ENCODE data around the gene HEXIM2.

Gene HEXIM2

GRCh38 chr17:45145035-45145389, 16.7 kb upstream of the HEXIM2 start:
- DNase-seq, result no peak

- no peak for DNase-seq
Measured at GRCh38 chr17:45146166-45146565, 15.5 kb upstream of the HEXIM2 start.

GRCh38 chr17:45146592-45146889, 15.1 kb upstream of the HEXIM2 start:
- no peak for DNase-seq

- peak; percentile 77 for DNase-seq
Measured at GRCh38 chr17:45146890-45147580, 14.6 kb upstream of the HEXIM2 start.

- DNase-seq, result peak; percentile 77
Measured at GRCh38 chr17:45147581-45148182, 14.0 kb upstream of the HEXIM2 start.

- peak; percentile 99 for DNase-seq
Measured at GRCh38 chr17:45148183-45149036, 13.3 kb upstream of the HEXIM2 start, which contains the start of gene HEXIM1. Gene HEXIM1 (plus strand): TSS chr17:45148475. CDS start chr17:45149191, 716 bp downstream.

GRCh38 chr17:45149037-45149668, 12.5 kb upstream of the HEXIM2 start:
- peak; percentile 75 for DNase-seq

- DNase-seq, result peak; percentile 37
Measured at GRCh38 chr17:45149669-45150664, 11.7 kb upstream of the HEXIM2 start.

- no peak for DNase-seq
Measured at GRCh38 chr17:45150911-45151809, 10.5 kb upstream of the HEXIM2 start.

GRCh38 chr17:45155029-45155428, 6.6 kb upstream of the HEXIM2 start:
- DNase-seq, result no peak

- DNase-seq, result no peak
Measured at GRCh38 chr17:45155483-45155882, 6.2 kb upstream of the HEXIM2 start.

- DNase-seq, result no peak
Measured at GRCh38 chr17:45156242-45156641, 5.4 kb upstream of the HEXIM2 start.

GRCh38 chr17:45160447-45161287, 1.0 kb upstream of the HEXIM2 start:
- peak; percentile 61 for DNase-seq

- no peak for DNase-seq
Measured at GRCh38 chr17:45162025-45162687, 481 bp downstream of the HEXIM2 start.

GRCh38 chr17:45164734-45165269, 3.1 kb downstream of the HEXIM2 start:
- no peak for DNase-seq

- no peak for DNase-seq
Measured at GRCh38 chr17:45168991-45169752, 7.5 kb downstream of the HEXIM2 start.

- DNase-seq, result no peak
Measured at GRCh38 chr17:45170280-45170930, 8.7 kb downstream of the HEXIM2 start.

- DNase-seq, result no peak
Measured at GRCh38 chr17:45170931-45171337, 9.3 kb downstream of the HEXIM2 start.

Data from stimulated activated naive CD4-positive, alpha-beta T cell treated with Interleukin-2 at 50 U/mL for 16 hours (primary cell).